ENCODE measurements around the gene ZNF516.

- TF ChIP-seq CTCF (IDR thresholded peaks at IDR 0.05; ENCODE audit: borderline replicate concordance, extremely low read depth, low read length, poor library complexity, severe bottlenecking): no peak
- no peak for TF ChIP-seq EZH2 (IDR thresholded peaks at IDR 0.05; ENCODE audit: borderline replicate concordance, low read depth, low read length, severe bottlenecking)
Measured at GRCh38 chr18:76377359-76377756, 117.7 kb downstream of the ZNF516 start.
